ENCODE measurements around the gene RIN3. TPM values are rescaled to one million over a fixed set of nuclear protein-coding genes. Genes with fewer than 3 reads are reported as not detected.

The RIN3 gene
- total RNA-seq, 3 donors from 2014 or later = 10.7 to 19.7 (median 12.1) TPM

DNA sequence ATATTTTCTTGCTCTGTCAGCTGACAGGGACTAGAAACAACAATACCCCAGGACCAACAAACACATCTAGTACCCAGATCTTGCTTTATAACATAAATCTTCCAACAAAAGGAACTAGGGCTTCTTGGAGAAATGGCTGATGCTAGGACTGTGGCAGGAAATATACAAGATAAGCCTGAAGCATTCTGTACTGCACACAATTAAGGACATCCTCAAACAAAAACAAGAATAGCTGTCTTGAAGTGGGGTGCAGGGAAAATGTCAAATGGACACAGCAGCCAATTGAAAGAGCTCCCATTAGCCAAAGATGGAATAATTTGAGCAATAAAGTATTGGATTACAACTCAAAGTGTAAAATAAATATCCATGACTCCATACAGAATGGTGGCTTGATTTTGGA lies 184.8 kb downstream of the RIN3 start:
- TF ChIP-seq POLR2AphosphoS5 (IDR thresholded peaks at IDR 0.05) (no peak), POLR2A (IDR thresholded peaks at IDR 0.05) (no peak), CTCF (IDR thresholded peaks at IDR 0.05) (no peak)
- no peaks in the 10 kb centered on the region for H3K36me3 ChIP-seq
- intact Hi-C loops (cut with DNase I; ENCODE audit: low total_unique reads) = no loop called here
- H3K4me3 ChIP-seq = no peak overlapping the region
- no peak for DNase-seq (ENCODE audit: low spot score in 2 of 2)
- H3K27ac ChIP-seq = no peak overlapping the region
- H3K27me3 ChIP-seq = no peaks in the 10 kb centered on the region
- no peaks in the 10 kb centered on the region for H3K4me1 ChIP-seq
- H3K9me3 ChIP-seq = no peaks in the 10 kb centered on the region

- DNase-seq (ENCODE audit: low spot score in 2 of 2) = no peak
- Histone ChIP-seq H3K27me3 (no peaks in the 10 kb centered on the region), H3K4me3 (no peak overlapping the region), H3K27ac (no peak overlapping the region), H3K36me3 (no peaks in the 10 kb centered on the region), H3K9me3 (no peaks in the 10 kb centered on the region), H3K4me1 (no peaks in the 10 kb centered on the region)
- intact Hi-C loops (cut with DNase I; ENCODE audit: low total_unique reads) = no loop called here
- TF ChIP-seq CTCF (IDR thresholded peaks at IDR 0.05) = no peak
- no peak for TF ChIP-seq POLR2AphosphoS5 (IDR thresholded peaks at IDR 0.05)
- no peak for TF ChIP-seq POLR2A (IDR thresholded peaks at IDR 0.05)
Observed at GRCh38 chr14:92701826-92702225, 188.2 kb downstream of the RIN3 start.

- no peak overlapping the region for H3K27ac ChIP-seq
Observed at GRCh38 chr14:92702441-92702918, 188.9 kb downstream of the RIN3 start.

DNA sequence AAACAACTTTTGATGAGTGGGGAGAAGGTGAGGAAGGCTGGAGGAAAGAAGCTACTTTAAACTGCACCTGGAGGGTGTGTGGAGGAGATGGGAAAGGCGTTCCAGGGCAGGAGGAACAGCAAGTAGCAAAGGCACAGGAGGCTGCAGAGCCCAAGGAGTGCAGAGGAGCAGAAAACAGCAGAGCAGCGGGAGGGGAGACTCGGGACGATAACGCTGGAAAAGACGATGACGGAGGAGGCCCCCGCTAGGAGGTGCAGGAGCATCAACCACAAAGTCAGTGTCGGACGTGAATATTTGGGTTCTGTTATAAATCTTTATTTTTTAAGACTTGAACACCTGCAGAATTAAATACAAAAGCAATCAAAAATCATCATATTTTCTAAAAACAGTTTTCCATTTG lies 189.9 kb downstream of the RIN3 start:
- Histone ChIP-seq H3K9me3 (no peaks in the 10 kb centered on the region), H3K4me1 (no peaks in the 10 kb centered on the region), H3K36me3 (no peaks in the 10 kb centered on the region), H3K27me3 (no peaks in the 10 kb centered on the region), H3K4me3 (no peak overlapping the region), H3K27ac (no peak overlapping the region)
- DNase-seq (ENCODE audit: low spot score in 2 of 2) = no peak
- intact Hi-C loops (cut with DNase I; ENCODE audit: low total_unique reads) = no loop called here
- no peak for TF ChIP-seq POLR2AphosphoS5 (IDR thresholded peaks at IDR 0.05)
- no peak for TF ChIP-seq POLR2A (IDR thresholded peaks at IDR 0.05)
- no peak for TF ChIP-seq CTCF (IDR thresholded peaks at IDR 0.05)

More at GRCh38 chr14:92702441-92702918, 188.9 kb downstream of the RIN3 start:
- Histone ChIP-seq H3K36me3 (no peaks in the 10 kb centered on the region), H3K4me1 (no peaks in the 10 kb centered on the region), H3K27me3 (no peaks in the 10 kb centered on the region), H3K9me3 (no peaks in the 10 kb centered on the region), H3K4me3 (no peak overlapping the region)
- DNase-seq (ENCODE audit: low spot score in 2 of 2) = no peak
- intact Hi-C loops (cut with DNase I; ENCODE audit: low total_unique reads) = no loop called here
- no peak for TF ChIP-seq POLR2A (IDR thresholded peaks at IDR 0.05)
- TF ChIP-seq CTCF (IDR thresholded peaks at IDR 0.05) = no peak
- no peak for TF ChIP-seq POLR2AphosphoS5 (IDR thresholded peaks at IDR 0.05)

- Histone ChIP-seq H3K27ac (peak overlapping the region in 1 of 2 donors; percentile 19), H3K4me1 (no peaks in the 10 kb centered on the region), H3K9me3 (no peaks in the 10 kb centered on the region), H3K4me3 (no peak overlapping the region), H3K27me3 (no peaks in the 10 kb centered on the region), H3K36me3 (no peaks in the 10 kb centered on the region)
- intact Hi-C loops (cut with DNase I; ENCODE audit: low total_unique reads) = no loop called here
- DNase-seq (ENCODE audit: low spot score in 2 of 2) = no peak
- no peak for TF ChIP-seq POLR2AphosphoS5 (IDR thresholded peaks at IDR 0.05)
- no peak for TF ChIP-seq CTCF (IDR thresholded peaks at IDR 0.05)
- no peak for TF ChIP-seq POLR2A (IDR thresholded peaks at IDR 0.05)
Observed at GRCh38 chr14:92704036-92704804, 190.6 kb downstream of the RIN3 start.
